Kidney (tissue), 14 donors: ENCODE measurements around the gene PLXNA1. TPM values are rescaled to one million over a fixed set of nuclear protein-coding genes. Genes with fewer than 3 reads are reported as not detected.

Experiments
- DNase-seq, 5 donors: peaks; one replicate each; pipeline ENCODE4 v3.0.0-alpha.2; 2013 to 2020
- FAIRE-seq: peaks from 2 replicates; lab custom pipeline; 2012; peaks lifted over from hg19 to GRCh38; lab: Jason Lieb, UNC
- H3K27ac ChIP-seq, 2 donors: one replicate each; pipeline ENCODE4 v1.7.0; 2013; ENCODE audit warnings: low read depth in 2 of 2, low read length in 2 of 2, inconsistent platforms in 1 of 2
- H3K27me3 ChIP-seq: one replicate; pipeline ENCODE4 v1.7.1; 2013; ENCODE audit warnings: low read length, inconsistent platforms; ENCODE audit not compliant: control insufficient read depth, insufficient read depth
- H3K36me3 ChIP-seq, 3 donors: one replicate each; pipeline versions ENCODE4 v1.7.0 to v1.7.1; 2013; ENCODE audit warnings: low read length in 3 of 3, control low read depth in 1 of 3, inconsistent platforms in 1 of 3; ENCODE audit not compliant: insufficient read depth in 3 of 3, control insufficient read depth in 2 of 3
- H3K4me1 ChIP-seq, 3 donors: one replicate each; pipeline versions ENCODE4 v1.7.0 to v1.7.1; 2013; ENCODE audit warnings: low read length in 3 of 3, inconsistent platforms in 1 of 3, low read depth in 1 of 3; ENCODE audit not compliant: control insufficient read depth in 2 of 3, insufficient read depth in 2 of 3
- H3K4me3 ChIP-seq, 3 donors: one replicate each; pipeline versions ENCODE4 v1.7.0 to v1.8.1; 2013; ENCODE audit warnings: low read length in 3 of 3, control low read depth in 1 of 3, inconsistent platforms in 1 of 3
- H3K9ac ChIP-seq, 3 donors: one replicate each; pipeline versions ENCODE4 v1.7.0 to v1.7.1; 2013; ENCODE audit warnings: low read length in 3 of 3, control low read depth in 1 of 3, inconsistent platforms in 1 of 3
- H3K9me3 ChIP-seq, 3 donors: one replicate each; pipeline versions ENCODE4 v1.7.0 to v1.7.1; 2013; ENCODE audit warnings: low read length in 3 of 3, control low read depth in 1 of 3, inconsistent platforms in 1 of 3; ENCODE audit not compliant: control insufficient read depth in 2 of 3, insufficient read depth in 1 of 3
- CTCF ChIP-seq: IDR thresholded peaks from 3 replicates; pipeline ENCODE4 v1.5.1; 2012; ENCODE audit warnings: mild to moderate bottlenecking, moderate library complexity, borderline replicate concordance; ENCODE audit not compliant: insufficient read depth; ENCODE audit errors: extremely low read depth
- intact Hi-C: fragments of 100-400 bp; cut with DNase I; formaldehyde crosslinking; loops from one replicate; pipeline ENCODE4 v1.11.1; 2022
- polyA plus RNA-seq: library from polyadenylated mRNA; stranded (reverse); fragments of 350-450 nt; fragmentation: Illumina TruSeq; extraction: RNeasy Lipid Tissue Mini Kit (QIAGEN cat#74804); gene quantifications from one replicate; pipeline ENCODE4 v1.2.3, GENCODE V29; 2014; ENCODE audit warnings: low read depth, low replicate concordance; ENCODE audit not compliant: insufficient read depth
- total RNA-seq: library from RNA; stranded (reverse); fragmentation: NEBNext Ultra II Directional; extraction: Animal tissue kit (Norgen Biotek cat#: 25700); gene quantifications from one replicate; pipeline ENCODE4 v1.2.1, GENCODE V29; 2021
- donor health status: control.
- donor health status: control.
- donor health status: control.
- donor health status: control.
- donor health status: control.
- donor health status: DM: yes; HTN: yes; CAD: no.
- donor health status: Normal renal cell carcinoma (clear cell type).

Gene PLXNA1
- total and polyA plus RNA-seq, 2 donors from 2014 or later, result 5.3 to 29.0 TPM

DNA sequence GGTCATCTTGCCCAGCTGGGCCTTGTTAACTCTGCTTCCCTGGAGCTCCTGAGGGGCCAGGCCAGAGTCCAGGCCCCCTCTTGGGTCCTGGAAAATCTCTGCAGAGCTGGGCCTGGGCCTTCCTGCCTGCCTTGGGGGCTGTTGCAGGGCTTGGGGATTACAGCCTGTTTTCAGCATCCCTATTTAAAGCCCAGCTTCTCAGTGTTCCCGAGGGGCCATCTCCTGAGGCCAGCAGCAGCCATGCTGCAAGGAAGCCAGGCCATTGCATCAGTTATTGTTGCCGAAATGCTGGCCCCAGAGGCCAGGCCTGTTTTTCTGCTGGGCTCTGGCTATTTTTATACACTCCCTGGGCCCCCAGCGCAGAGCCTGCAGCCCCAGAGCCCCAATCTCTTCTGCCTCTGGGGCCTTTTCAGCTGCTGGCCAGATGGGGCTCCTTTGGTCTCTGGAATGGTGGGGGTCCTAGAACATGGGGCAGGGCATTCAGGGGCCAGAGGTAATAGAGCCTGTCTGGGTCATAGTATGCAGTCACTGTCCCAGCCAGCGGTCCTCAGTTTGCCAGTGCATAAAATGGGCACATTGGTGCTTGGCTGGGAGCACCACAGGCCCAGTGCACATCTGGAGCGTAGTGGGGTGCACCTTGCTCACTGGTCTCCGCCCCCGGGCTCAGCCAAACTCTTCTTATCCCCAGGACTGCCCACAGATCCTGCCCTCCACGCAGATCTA lies 28.5 kb downstream of the PLXNA1 start:
- TF ChIP-seq CTCF, result no peak
- Histone ChIP-seq H3K27ac (no peak overlapping the region), H3K9ac (no peak overlapping the region), H3K4me1 (no peaks in the 10 kb centered on the region), H3K9me3 (no peaks in the 10 kb centered on the region), H3K4me3 (no peak overlapping the region), H3K27me3 (no peaks in the 10 kb centered on the region), H3K36me3 (peaks cover 0 to 3% (median 0%) of the 10 kb centered on the region in 3 donors)
- FAIRE-seq (no peak), DNase-seq (no peak)
- intact Hi-C loops, result no loop called here

GRCh38 chr3:127012091-127012490 lies 29.2 kb downstream of the PLXNA1 start:
- H3K36me3 ChIP-seq, result peaks cover 0 to 3% (median 0%) of the 10 kb centered on the region in 3 donors
- no peak for TF ChIP-seq CTCF
- DNase-seq, result no peak

GRCh38 chr3:127013181-127013580 lies 30.3 kb downstream of the PLXNA1 start:
- H3K27me3 ChIP-seq, result no peaks in the 10 kb centered on the region
- DNase-seq, result no peak
- no peak for FAIRE-seq
- intact Hi-C loops, result no loop called here
- no peak for TF ChIP-seq CTCF
- H3K4me3 ChIP-seq, result no peak overlapping the region
- peaks cover 0 to 6% (median 0%) of the 10 kb centered on the region in 3 donors for H3K36me3 ChIP-seq
- H3K9ac ChIP-seq, result no peak overlapping the region
- H3K4me1 ChIP-seq, result no peaks in the 10 kb centered on the region
- H3K27ac ChIP-seq, result no peak overlapping the region
- no peaks in the 10 kb centered on the region for H3K9me3 ChIP-seq

More at GRCh38 chr3:127012091-127012490, 29.2 kb downstream of the PLXNA1 start:
- intact Hi-C loops, result no loop called here
- Histone ChIP-seq H3K27ac (no peak overlapping the region), H3K9me3 (no peaks in the 10 kb centered on the region), H3K9ac (no peak overlapping the region), H3K4me1 (no peaks in the 10 kb centered on the region), H3K27me3 (no peaks in the 10 kb centered on the region), H3K4me3 (no peak overlapping the region)
- no peak for FAIRE-seq
